Measurements from ENCODE around the gene CCNT1. TPM values are rescaled to one million over a fixed set of nuclear protein-coding genes. Genes with fewer than 3 reads are reported as not detected.
"Not testable (repeated sequence)": the region's sequence is repeated elsewhere in the genome, so short reads cannot be mapped to it uniquely, and the experiment has no call there.

The CCNT1 gene
- total RNA-seq, 1 experiment from 2014 or later, result 53.1 TPM

DNA sequence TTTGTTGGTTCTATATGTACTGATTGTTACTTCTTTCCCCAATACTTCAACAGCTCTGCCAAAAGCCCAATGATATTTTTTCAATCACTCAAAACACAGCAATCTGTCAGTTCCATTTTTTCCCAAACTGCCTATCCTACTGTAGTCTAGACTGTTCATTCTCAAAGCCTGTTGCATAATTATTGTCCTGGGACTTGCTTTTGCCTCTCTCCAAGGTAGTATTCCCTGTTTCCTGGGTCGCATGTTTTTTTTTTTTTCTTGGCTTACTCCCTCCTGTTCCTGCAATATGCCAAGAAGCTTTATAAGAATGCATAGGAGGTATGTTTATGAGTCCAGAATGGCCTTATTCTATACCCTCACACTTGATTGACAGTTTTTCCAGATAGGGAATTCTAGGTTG is 19.9 kb upstream of the CCNT1 start:
- no peak overlapping the region for H3K27ac Mint-ChIP-seq (ENCODE audit: unreplicated experiment)
- H3K36me3 ChIP-seq (ENCODE audit: control insufficient read depth, insufficient read depth, low read length), result no peaks in the 10 kb centered on the region
- intact Hi-C loops (cut with micrococcal nuclease; ENCODE audit: unreplicated experiment), result no loop called here
- ChIA-PET POLR2A (interaction anchor here (0.6 kb wide), 1 partner anchor 37 kb away, joined by 3 read pairs; no protein-coding TSS in a partner anchor), CTCF (interaction anchor here (0.6 to 1.1 kb wide), 4 partner anchors 17 to 166 kb away, joined by 3 to 5 read pairs (median 4); no protein-coding TSS in a partner anchor)
- peaks cover 8% of the 10 kb centered on the region for H3K4me1 ChIP-seq
- no peaks in the 10 kb centered on the region for H3K9me3 ChIP-seq
- no peaks in the 10 kb centered on the region for H3K9me3 Mint-ChIP-seq (ENCODE audit: unreplicated experiment)
- H3K36me3 Mint-ChIP-seq (ENCODE audit: insufficient read depth, unreplicated experiment), result no peaks in the 10 kb centered on the region
- TF ChIP-seq, protein P1, sequence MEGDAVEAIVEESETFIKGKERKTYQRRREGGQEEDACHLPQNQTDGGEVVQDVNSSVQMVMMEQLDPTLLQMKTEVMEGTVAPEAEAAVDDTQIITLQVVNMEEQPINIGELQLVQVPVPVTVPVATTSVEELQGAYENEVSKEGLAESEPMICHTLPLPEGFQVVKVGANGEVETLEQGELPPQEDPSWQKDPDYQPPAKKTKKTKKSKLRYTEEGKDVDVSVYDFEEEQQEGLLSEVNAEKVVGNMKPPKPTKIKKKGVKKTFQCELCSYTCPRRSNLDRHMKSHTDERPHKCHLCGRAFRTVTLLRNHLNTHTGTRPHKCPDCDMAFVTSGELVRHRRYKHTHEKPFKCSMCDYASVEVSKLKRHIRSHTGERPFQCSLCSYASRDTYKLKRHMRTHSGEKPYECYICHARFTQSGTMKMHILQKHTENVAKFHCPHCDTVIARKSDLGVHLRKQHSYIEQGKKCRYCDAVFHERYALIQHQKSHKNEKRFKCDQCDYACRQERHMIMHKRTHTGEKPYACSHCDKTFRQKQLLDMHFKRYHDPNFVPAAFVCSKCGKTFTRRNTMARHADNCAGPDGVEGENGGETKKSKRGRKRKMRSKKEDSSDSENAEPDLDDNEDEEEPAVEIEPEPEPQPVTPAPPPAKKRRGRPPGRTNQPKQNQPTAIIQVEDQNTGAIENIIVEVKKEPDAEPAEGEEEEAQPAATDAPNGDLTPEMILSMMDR (IDR thresholded peaks at IDR 0.05; ENCODE audit: insufficient read depth in 1 of 2, low read depth in 1 of 2, low read length in 1 of 2, severe bottlenecking in 1 of 2, unreplicated experiment in 1 of 2), result no peak
- H3K4me1 Mint-ChIP-seq (ENCODE audit: low read depth, unreplicated experiment), result no peaks in the 10 kb centered on the region
- no peak for DNase-seq
- no peak overlapping the region for H3K4me3 Mint-ChIP-seq (ENCODE audit: unreplicated experiment)
- no peak overlapping the region for H3K4me3 ChIP-seq (ENCODE audit: low read depth, low read length)
- no peaks in the 10 kb centered on the region for H3K27me3 ChIP-seq (replicated peaks; ENCODE audit: control insufficient read depth, insufficient read depth, low read length)
- peaks cover 4% of the 10 kb centered on the region for H3K27me3 Mint-ChIP-seq (ENCODE audit: insufficient read depth, unreplicated experiment)
- no TSS peak for BruUV-seq (replicated peaks)

DNA sequence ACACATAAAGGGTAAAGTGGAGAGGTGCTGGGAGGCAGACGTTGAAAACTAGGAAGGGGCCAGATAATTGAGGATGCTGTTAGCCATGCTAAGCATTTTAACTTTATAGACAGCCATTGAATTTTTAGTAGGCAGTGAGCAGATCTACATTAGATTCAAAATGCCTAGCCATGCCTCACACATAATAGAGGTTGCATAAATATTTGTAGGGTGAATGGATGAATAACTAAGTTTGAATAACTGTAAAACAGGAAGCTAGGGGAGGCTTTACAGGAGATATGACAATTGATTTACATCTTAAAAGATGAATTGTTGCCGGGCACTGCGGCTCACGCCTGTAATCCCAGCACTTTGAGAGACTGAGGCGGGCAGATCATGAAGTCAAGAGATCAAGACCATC is 12.3 kb upstream of the CCNT1 start:
- H3K27ac Mint-ChIP-seq (ENCODE audit: unreplicated experiment), result no peak overlapping the region

DNA sequence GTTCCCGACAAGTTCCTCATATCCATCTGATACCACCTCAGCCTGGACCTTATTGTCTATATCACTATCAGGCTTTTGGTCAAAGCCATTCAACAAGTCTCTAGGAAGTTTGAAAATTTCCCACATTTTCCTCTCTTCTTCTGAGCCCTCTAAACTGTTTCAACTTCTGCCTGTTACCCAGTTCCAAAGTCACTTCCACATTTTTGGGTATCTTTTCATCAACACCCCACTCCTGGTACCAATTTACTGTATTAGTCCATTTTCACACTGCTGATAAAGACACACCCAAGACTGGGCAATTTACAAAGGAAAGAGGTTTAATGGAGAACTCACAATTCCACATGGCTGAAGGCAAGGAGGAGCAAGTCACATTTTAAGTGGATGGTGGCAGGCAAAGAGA is 4.2 kb upstream of the CCNT1 start:
- peaks cover 16% of the 10 kb centered on the region for H3K36me3 Mint-ChIP-seq (ENCODE audit: insufficient read depth, unreplicated experiment)
- H3K36me3 ChIP-seq (ENCODE audit: control insufficient read depth, insufficient read depth, low read length); H3K27ac Mint-ChIP-seq (ENCODE audit: unreplicated experiment); DNase-seq; H3K4me1 Mint-ChIP-seq (ENCODE audit: low read depth, unreplicated experiment); CTCF ChIA-PET; H3K27me3 Mint-ChIP-seq (ENCODE audit: insufficient read depth, unreplicated experiment); H3K4me3 ChIP-seq (ENCODE audit: low read depth, low read length); POLR2A ChIA-PET; H3K4me1 ChIP-seq; H3K27me3 ChIP-seq (replicated peaks; ENCODE audit: control insufficient read depth, insufficient read depth, low read length); intact Hi-C loops (cut with micrococcal nuclease; ENCODE audit: unreplicated experiment); BruUV-seq (replicated peaks); H3K4me3 Mint-ChIP-seq (ENCODE audit: unreplicated experiment): not testable (repeated sequence)
- H3K9me3 Mint-ChIP-seq (ENCODE audit: unreplicated experiment), result peaks cover 23% of the 10 kb centered on the region
- 0 out of 2 replicates have a peak, but pooled peaks cover 12% of the 10 kb centered on the region for H3K9me3 ChIP-seq

More for the DNA sequence above, 12.3 kb upstream of the CCNT1 start:
- no peak overlapping the region for H3K4me3 ChIP-seq (ENCODE audit: low read depth, low read length)
- H3K27me3 Mint-ChIP-seq (ENCODE audit: insufficient read depth, unreplicated experiment), result no peaks in the 10 kb centered on the region
- H3K9me3 ChIP-seq, result 0 out of 2 replicates have a peak, but pooled peaks cover 3% of the 10 kb centered on the region
- no peak overlapping the region for H3K4me3 Mint-ChIP-seq (ENCODE audit: unreplicated experiment)
- no peaks in the 10 kb centered on the region for H3K4me1 Mint-ChIP-seq (ENCODE audit: low read depth, unreplicated experiment)
- CTCF ChIA-PET, result no interaction called here
- POLR2A ChIA-PET, result no interaction called here
- no peaks in the 10 kb centered on the region for H3K27me3 ChIP-seq (replicated peaks; ENCODE audit: control insufficient read depth, insufficient read depth, low read length)
- no peak for DNase-seq
- TF ChIP-seq, protein P1 (IDR thresholded peaks at IDR 0.05; ENCODE audit: insufficient read depth in 1 of 2, low read depth in 1 of 2, low read length in 1 of 2, severe bottlenecking in 1 of 2, unreplicated experiment in 1 of 2), result no peak
- intact Hi-C loops (cut with micrococcal nuclease; ENCODE audit: unreplicated experiment), result no loop called here
- H3K36me3 ChIP-seq (ENCODE audit: control insufficient read depth, insufficient read depth, low read length), result no peaks in the 10 kb centered on the region
- H3K4me1 ChIP-seq, result peaks cover 6% of the 10 kb centered on the region
- no peaks in the 10 kb centered on the region for H3K9me3 Mint-ChIP-seq (ENCODE audit: unreplicated experiment)
- no peaks in the 10 kb centered on the region for H3K36me3 Mint-ChIP-seq (ENCODE audit: insufficient read depth, unreplicated experiment)
- BruUV-seq (replicated peaks), result no TSS peak

DNA sequence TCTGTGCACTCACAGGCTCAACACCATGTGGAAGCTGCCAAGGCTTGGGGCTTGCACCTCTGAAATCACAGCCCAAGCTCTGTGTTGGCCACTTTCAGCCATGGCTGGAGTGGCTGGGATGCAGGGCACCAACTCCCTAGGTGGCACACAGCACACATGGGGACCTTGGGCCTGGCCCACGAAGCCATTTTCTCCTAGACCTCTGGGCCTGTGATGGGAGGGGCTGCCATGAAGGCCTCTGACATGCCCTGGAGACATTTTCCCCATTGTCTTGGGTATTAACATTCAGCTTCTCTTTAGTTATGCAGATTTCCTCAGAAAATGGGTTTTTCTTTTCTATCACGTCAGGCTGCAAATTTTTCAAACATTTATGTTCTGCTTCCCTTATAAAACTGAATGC is 3.7 kb upstream of the CCNT1 start:
- H3K36me3 ChIP-seq (ENCODE audit: control insufficient read depth, insufficient read depth, low read length); H3K4me3 ChIP-seq (ENCODE audit: low read depth, low read length); DNase-seq; H3K4me1 ChIP-seq; H3K27ac Mint-ChIP-seq (ENCODE audit: unreplicated experiment); intact Hi-C loops (cut with micrococcal nuclease; ENCODE audit: unreplicated experiment); H3K4me3 Mint-ChIP-seq (ENCODE audit: unreplicated experiment); BruUV-seq (replicated peaks); H3K4me1 Mint-ChIP-seq (ENCODE audit: low read depth, unreplicated experiment); POLR2A ChIA-PET; CTCF ChIA-PET; H3K27me3 ChIP-seq (replicated peaks; ENCODE audit: control insufficient read depth, insufficient read depth, low read length); H3K27me3 Mint-ChIP-seq (ENCODE audit: insufficient read depth, unreplicated experiment): not testable (repeated sequence)
- H3K9me3 ChIP-seq, result 0 out of 2 replicates have a peak, but pooled peaks cover 12% of the 10 kb centered on the region
- Mint-ChIP-seq H3K9me3 (ENCODE audit: unreplicated experiment) (peaks cover 23% of the 10 kb centered on the region), H3K36me3 (ENCODE audit: insufficient read depth, unreplicated experiment) (peaks cover 17% of the 10 kb centered on the region)

DNA sequence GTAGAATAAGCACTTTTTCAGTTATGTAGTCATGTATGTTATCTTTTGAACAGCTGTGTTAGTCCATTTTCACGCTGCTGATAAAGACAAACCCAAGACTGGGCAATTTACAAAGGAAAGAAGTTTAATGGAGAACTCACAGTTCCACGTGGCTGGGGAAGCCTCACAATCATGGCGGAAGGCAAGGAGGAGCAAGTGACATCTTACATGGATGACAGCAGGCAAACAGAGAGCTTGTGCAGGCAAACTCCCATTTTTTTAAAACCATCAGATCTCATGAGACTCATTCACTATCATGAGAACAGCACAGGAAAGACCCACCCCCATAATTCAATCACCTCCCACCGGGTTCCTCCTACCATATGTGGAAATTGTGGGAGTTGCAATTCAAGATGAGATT is 2.5 kb upstream of the CCNT1 start:
- H3K4me1 Mint-ChIP-seq (ENCODE audit: low read depth, unreplicated experiment); DNase-seq; H3K4me3 Mint-ChIP-seq (ENCODE audit: unreplicated experiment); H3K4me3 ChIP-seq (ENCODE audit: low read depth, low read length); H3K27me3 Mint-ChIP-seq (ENCODE audit: insufficient read depth, unreplicated experiment); BruUV-seq (replicated peaks); H3K27me3 ChIP-seq (replicated peaks; ENCODE audit: control insufficient read depth, insufficient read depth, low read length); H3K27ac Mint-ChIP-seq (ENCODE audit: unreplicated experiment); POLR2A ChIA-PET; CTCF ChIA-PET; H3K36me3 ChIP-seq (ENCODE audit: control insufficient read depth, insufficient read depth, low read length): not testable (repeated sequence)
- intact Hi-C loops (cut with micrococcal nuclease; ENCODE audit: unreplicated experiment), result loop anchor here (10.0 kb wide), 1 partner anchor 546 kb away; the partner anchor contains the start of gene TUBA1C
- Mint-ChIP-seq H3K36me3 (ENCODE audit: insufficient read depth, unreplicated experiment) (peaks cover 25% of the 10 kb centered on the region), H3K9me3 (ENCODE audit: unreplicated experiment) (peaks cover 23% of the 10 kb centered on the region)
- Histone ChIP-seq H3K9me3 (0 out of 2 replicates have a peak, but pooled peaks cover 12% of the 10 kb centered on the region), H3K4me1 (peaks cover 10% of the 10 kb centered on the region; the same call in 1 of the 2 replicates)

Measured in Caco-2 (cell line).